Astrocyte (in vitro differentiated cells and primary cell): ENCODE results near the gene CIART.

Experiments
- EZH2 ChIP-seq: IDR thresholded peaks from 2 replicates; pipeline ENCODE4 v1.6.1; 2012; ENCODE audit warnings: mild to moderate bottlenecking, low read length, inconsistent platforms; ENCODE audit not compliant: insufficient read depth
- TF ChIP-seq, protein P1 (sequence below): IDR thresholded peaks from 2 replicates; pipeline ENCODE4 v1.5.1; 2011; ENCODE audit warnings: low read depth, mild to moderate bottlenecking, inconsistent platforms, low read length, moderate library complexity; ENCODE audit not compliant: insufficient read depth

DNA sequence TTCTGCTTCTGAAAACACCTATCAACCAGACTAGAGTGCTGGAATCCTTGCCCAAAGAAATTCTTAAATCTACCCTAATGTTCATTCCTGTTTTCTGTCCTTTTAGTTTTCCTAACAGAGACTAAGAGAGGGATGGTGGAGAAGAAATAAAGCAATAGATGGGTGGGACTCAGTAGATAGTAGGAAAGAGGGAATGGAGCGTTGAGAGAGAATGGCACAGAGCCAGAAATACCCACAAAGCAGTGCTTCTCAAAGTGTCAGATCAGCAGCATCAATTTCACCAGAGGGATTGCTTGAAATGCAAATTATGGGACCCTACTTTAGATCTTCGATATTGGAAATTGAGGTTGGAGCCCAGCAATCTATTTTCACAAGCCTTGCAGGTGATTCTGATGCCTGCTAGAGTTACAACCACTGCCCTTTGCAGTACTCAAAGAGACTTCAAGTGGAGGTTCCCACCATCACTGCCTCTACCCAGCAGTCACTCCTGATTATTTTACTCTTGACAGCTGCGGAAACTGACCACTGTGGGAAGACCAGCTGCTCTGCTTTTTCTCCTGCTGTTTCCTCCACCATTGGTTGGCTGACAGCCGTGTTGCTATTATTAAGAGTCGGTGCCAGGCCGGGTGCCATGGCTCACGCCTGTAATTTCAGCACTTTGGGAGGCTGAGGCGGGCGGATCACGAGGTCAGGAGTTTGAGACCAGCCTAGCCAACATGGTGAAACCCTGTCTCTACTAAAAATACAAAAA, 27.6 kb downstream of the CIART start:
- TF ChIP-seq, protein P1, sequence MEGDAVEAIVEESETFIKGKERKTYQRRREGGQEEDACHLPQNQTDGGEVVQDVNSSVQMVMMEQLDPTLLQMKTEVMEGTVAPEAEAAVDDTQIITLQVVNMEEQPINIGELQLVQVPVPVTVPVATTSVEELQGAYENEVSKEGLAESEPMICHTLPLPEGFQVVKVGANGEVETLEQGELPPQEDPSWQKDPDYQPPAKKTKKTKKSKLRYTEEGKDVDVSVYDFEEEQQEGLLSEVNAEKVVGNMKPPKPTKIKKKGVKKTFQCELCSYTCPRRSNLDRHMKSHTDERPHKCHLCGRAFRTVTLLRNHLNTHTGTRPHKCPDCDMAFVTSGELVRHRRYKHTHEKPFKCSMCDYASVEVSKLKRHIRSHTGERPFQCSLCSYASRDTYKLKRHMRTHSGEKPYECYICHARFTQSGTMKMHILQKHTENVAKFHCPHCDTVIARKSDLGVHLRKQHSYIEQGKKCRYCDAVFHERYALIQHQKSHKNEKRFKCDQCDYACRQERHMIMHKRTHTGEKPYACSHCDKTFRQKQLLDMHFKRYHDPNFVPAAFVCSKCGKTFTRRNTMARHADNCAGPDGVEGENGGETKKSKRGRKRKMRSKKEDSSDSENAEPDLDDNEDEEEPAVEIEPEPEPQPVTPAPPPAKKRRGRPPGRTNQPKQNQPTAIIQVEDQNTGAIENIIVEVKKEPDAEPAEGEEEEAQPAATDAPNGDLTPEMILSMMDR: no peak
- no peak for TF ChIP-seq EZH2
